Measurements from ENCODE around the gene ABLIM1.

GRCh38 chr10:114596793-114597192 lies 61.3 kb downstream of the ABLIM1 start:
- TF ChIP-seq POLR2A (IDR thresholded peaks at IDR 0.05; ENCODE audit: low read depth, low read length) (no peak), EZH2 (IDR thresholded peaks at IDR 0.05; ENCODE audit: borderline replicate concordance, control insufficient read depth, low read depth, low read length) (no peak), ASH2L (IDR thresholded peaks at IDR 0.05; ENCODE audit: borderline replicate concordance, low read depth) (no peak), TCF7 (IDR thresholded peaks at IDR 0.05; ENCODE audit: borderline replicate concordance) (no peak), RCOR1 (conservative IDR thresholded peaks at IDR 0.05; ENCODE audit: low read depth, low read length) (no peak), CTCF (IDR thresholded peaks at IDR 0.05 in 2 of 3, conservative IDR thresholded peaks at IDR 0.05 in 1 of 3; ENCODE audit: control insufficient read depth in 2 of 3, extremely low read depth in 1 of 3, insufficient read depth in 1 of 3, low read depth in 3 of 3, low read length in 3 of 3) (no peak), ZNF24 (IDR thresholded peaks at IDR 0.05) (no peak)
